ENCODE measurements around the gene UBE2Q2.
"Not testable (repeated sequence)": the region's sequence is repeated elsewhere in the genome, so short reads cannot be mapped to it uniquely, and the experiment has no call there.

UBE2Q2 gene

DNA sequence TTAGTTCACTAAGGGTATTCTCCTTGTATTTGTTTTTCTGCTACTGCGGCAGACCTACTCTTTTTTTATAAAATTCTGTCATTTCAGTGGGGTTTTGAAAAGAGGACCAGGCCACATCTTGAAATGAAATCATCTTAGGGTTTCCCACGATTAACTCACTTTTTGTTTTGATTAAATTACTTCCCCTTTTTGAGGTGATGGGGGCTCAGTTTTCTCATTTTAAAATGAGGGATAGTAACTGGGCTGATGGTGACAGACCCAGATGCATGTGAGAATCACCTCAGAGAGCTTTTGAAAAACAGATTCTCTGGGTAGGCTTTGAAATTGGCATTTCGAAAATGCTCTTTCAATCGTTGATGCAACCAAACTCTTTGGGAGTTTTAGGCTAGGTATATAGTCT lies 24.2 kb downstream of the UBE2Q2 start:
- no peak for DNase-seq

DNA sequence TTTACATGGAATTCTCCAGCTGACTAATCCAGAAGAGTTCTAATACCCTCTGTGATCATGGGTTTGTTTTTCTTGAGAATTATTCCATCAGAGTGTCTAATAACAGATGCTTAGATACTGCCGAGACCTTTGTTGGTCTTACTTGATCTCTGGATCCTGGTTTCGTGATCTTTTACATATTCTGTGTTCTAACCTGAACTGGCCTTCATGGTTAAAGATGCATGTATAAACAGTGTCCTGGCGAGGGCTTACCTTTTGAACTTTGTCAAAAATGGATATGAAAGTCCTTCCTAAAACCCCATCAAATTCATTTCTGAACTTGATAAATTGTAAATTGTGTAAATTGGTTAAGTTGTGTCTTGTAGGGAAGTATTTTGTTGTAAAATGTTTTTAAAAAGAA lies 24.8 kb downstream of the UBE2Q2 start:
- no peak for DNase-seq

DNA sequence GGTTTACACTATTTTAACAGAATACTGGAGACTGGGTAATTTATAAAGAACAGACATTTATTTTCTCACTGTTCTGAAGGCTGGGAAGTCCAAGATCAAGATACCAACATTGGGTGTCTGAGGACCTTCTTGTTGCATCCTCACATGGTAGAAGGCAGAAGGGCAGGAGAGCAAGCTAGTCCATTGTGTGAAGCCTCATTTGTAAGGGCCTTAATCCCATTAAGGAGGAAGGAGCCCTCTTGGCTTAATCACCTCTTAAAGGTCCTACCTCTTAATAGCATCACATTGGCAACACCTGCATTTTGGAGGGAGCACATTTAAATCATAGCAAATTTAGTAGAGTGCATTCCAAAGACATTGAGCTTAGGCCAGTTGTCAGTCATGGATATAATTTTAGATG lies 26.2 kb downstream of the UBE2Q2 start:
- no peak for DNase-seq

DNA sequence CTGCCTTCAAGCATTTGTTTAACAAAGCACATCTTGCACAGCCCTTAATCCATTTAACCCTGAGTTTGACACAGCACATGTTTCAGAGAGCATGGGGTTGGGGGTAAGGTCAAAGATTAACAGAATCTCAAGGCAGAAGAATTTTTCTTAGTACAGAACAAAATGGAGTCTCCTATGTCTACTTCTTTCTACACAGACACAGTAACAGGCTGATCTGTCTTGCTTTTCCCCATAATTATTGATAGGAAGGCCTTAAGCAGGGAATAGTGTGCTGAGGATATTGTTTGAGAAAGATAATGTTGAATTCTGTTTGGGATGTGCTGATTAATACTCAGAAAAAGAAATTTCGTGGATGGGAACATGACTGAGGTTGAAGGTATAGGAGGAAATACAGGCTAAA lies 28.3 kb downstream of the UBE2Q2 start:
- not testable (repeated sequence) for DNase-seq

DNA sequence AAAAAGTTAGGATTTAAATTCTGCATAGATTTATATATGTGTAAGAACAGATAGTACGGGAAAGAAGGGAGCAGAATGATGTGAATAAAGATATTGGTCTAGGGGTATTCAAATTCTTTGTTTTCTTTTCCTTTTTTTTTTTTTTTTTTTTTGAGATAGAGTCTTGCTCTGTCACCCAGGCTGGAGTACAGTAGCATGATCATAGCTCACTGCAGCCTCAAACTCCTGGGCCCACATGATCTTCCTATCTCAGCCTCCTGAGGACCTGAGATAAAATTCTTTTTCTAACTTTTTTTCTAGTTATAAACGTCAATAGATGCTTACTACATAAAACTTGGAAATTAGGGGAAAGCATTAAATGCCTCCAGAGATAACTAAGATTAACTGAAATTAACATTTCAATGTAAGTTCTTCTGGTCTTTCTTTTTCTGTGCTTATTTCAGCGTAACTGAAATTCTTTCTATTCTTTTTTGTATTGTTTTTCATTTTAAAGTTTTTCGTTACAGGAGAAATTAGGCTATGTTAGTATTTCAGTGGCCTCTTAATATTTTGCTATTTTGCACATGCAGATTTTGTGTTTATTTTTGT lies 29.2 kb downstream of the UBE2Q2 start:
- DNase-seq: no peak

DNA sequence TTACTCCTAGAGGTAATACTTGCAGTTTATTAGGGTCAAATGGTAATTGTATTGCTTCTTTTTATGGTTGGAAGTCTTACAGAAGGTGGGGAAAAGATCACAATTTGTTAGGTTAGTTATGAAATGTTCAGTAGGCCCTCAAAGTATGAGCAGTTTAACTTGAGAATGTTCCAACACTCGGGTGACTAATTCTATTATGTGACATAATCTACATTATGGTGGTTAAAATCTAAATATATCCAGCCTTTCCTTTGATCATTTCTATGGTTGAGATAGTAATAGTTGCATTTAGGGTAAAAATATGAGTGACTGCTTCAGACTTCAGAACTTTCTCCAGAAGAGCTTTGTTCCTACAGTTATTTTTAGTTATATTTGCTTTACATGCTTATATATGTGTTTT lies 40.8 kb downstream of the UBE2Q2 start:
- DNase-seq: no peak

DNA sequence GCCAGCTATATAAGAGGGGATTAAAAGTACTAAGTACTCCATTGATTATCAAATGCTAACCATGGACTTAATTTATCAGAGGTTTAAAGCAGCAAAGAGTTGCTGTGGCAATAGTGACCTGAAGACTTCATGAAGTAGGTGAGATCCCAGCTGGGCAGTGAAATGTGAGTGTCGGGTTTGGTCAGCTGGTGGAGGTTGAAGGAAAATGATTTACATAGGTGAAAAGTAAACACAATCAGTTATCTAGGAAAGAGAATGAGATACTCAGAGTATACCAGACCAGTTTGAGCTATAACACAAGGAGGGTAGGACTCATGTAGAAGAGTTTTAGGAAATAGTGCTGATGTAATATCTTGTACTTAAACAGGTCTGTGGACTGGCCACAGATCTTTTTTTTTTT lies 43.9 kb downstream of the UBE2Q2 start:
- no peak for DNase-seq

DNA sequence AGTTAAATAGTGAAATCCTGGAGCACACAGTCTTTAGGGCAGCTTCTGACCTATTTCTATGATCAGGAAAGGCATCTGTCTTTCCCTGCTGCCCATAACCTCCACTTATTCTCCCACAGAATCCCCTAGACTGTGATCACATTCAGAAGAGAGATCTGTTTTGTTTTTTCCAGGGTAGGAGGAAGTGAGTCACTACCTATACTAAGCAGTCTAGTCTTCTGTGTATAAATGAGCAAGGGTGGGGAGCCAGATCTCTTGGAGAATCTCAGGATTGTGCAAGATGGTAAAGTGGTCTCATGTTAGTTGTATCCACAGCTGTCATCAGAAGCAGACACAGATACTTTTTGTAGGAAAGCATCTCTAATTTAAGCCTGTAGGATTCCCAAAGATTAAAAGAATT lies 48.6 kb downstream of the UBE2Q2 start:
- no peak for DNase-seq

DNA sequence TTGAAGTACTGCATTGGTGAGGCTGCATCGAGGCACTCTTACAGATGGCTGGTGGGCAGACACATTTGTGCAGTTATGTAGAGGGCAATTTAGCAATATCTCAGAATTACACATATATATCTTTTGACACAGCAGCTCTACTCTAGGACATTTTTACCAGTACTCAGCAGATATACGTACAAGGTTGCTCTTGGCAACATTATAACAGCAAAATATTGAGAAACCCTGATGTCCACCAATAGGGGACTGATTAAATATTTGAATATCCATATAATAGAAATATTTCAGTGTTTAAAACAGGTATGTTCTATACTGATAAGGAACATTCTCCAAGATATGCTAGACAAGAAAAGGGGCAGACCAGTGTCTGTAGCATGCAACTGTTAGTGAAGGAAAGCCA lies 52.5 kb downstream of the UBE2Q2 start:
- no peak for DNase-seq

DNA sequence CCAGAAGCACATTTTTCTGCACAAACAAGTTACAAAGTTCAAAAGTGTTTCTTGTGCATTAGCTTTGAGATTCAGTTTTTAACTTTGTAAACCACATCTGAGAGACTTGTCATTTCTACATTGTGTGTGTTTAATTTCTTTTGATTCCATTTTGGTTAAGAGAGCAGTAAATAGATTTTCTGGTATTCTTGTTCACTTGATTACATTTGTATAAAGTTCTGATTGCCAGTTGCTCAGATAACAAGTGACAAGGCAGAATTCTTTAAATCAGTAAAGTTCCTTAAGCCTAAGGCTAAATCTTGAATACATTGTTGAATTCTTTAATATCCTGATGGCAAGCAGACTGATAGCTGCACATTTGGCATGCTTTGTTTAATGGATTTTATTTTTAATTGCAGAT lies 57.3 kb downstream of the UBE2Q2 start:
- no peak for DNase-seq

DNA sequence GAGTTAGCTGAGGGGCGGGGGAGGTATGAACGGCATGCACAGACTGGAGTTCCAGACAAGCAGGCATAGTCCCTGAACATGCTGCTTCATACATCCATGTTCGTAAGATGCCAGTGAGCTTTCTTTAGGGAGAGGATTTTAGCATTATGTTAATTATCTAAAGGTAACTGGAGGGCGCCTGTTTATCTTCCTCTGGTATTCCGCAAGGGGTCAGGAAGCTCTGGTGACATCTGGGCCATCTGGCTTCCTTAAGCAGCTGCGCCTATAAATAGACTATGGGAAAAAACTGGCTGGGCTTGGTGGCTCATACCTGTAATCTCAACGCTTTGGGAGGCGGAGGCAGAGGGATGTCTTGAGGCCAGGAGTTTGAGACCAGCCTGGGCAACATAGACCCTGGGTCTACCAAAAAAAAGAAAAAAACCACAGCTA lies 58.9 kb downstream of the UBE2Q2 start:
- no peak for DNase-seq

DNA sequence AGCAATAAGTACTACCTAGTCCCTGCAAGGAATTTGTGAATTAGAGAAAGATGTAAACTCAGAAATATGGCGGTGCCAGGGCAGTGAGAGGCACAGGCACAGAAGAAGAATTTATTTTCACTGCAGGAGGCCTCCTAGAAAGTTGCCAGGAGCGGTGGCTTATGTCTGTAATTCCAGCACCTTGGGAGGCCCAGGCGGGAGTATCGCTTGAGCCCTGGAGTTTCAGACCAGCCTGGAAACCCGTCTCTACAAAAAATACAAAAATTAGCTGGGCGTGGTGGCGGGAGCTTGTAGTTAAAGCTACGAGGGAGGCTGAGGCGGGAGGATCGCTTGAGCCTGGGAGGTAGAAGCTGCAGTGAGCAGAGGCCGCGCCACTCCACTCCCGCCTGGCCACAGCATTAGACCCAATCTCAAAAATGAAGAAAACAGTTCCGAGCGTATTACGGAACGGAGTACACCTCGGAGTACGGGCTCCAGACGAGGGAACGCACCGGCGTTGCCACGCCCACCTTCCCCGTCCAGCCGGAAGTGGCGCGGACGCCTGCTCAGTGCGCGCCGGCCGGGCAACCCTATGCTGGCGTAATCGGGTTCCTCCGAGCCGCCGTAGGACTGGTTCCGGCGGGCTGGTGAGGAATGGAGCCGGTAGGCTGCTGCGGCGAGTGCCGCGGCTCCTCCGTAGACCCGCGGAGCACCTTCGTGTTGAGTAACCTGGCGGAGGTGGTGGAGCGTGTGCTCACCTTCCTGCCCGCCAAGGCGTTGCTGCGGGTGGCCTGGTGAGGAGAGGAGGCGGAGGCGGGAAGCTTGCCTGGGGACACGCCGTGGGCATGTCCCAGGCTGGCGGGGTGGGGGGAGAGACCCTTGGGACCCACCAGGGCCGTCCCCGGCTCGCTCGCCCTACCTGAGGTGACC lies 60.3 kb downstream of the UBE2Q2 start, which contains the start of gene FBXO22:
FBXO22 (plus strand) TSS at position 548 of the 909 bp plus-strand sequence; CDS start at position 634, 86 bp downstream.
- peak in 1 of 2 experiments; percentile 64 for DNase-seq

DNA sequence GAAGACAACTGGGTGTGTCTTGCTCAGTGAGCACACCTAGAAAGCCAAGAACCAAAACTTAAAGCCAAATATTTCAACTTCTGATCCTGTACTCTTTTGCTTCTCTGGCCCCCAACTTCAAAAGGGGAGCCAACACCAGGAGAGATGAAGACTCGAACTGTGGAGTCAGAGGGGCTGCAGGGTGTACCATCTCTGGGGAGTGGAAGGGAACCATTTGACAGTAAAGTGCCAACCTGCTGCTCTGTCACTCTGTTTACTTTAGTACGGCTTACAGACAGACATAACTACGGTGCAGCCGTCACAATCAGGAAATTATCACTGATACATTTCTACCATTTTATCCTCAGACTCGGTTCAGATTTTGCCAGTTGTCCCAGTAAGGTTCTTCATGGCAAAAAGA lies 62.0 kb downstream of the UBE2Q2 start:
- no peak for DNase-seq

DNA sequence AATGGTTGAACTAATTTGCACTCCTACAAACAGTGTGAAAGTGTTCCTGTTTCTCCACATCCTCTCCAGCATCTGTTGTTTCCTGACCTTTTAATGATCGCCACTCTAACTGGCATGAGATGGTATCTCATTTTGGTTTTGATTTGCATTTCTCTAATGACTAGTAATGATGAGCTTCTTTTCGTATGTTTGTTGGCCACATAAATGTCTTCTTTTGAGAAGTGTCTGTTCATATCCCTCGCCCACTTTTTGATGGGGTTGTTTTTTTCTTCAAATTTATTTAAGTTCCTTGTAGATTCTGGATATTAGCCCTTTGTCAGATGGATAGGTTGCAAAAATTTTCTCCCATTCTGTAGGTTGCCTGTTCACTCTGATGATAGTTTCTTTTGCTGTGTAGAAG lies 67.1 kb downstream of the UBE2Q2 start:
- not testable (repeated sequence) for DNase-seq

DNA sequence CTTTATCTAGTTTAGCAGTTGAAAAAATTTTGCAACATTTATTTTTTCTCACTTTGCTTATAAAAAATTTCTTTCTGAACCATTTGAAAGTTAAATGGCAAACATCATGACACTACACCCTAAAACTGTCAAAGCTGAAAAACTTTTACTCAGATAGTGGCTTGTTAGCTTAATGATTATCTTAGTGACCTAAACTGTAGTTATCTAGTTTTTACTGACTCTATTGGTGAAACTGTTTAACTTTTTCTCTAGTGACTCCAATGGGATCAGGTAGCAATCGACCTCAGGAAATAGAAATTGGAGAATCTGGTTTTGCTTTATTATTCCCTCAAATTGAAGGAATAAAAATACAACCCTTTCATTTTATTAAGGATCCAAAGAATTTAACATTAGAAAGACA lies 73.7 kb downstream of the UBE2Q2 start:
- DNase-seq: no peak

DNA sequence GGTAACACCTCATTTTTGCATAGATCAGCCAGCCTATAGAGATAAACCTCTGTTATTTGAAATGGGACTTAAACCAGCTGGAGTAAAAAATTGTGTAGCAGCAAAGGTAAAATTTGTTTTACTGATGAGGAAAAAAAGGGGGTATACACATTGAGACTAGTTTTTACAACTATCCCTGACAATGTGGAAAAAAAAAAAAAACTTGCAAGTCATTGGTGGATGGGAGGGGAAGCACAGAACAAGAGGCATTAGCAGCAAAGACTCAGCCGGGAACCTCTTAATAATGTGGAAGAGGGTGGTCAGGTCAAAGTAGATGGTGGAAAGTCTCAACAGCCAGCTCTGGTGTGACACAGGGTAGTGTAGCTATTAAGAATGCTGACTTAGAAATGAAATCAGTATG lies 74.9 kb downstream of the UBE2Q2 start:
- no peak for DNase-seq

DNA sequence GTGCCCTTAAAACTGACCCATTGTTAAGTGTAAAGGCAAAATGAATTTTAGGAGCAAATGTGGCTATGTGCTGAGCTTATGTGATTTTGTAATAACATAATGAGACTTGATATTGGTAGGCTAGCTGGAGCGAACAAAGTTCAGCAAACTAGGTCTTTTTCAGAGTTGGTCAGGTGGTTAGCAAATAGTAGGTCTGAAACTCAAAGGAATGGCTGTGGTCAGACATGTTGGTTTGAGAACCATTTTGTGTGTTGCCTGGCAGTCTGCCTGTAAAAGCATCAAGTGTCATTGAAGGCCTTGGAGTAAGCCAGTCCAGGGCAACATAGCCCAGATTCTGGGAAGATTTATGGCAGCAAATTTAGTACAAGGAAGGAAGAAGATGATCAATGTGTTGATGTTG lies 76.8 kb downstream of the UBE2Q2 start:
- DNase-seq: no peak

DNA sequence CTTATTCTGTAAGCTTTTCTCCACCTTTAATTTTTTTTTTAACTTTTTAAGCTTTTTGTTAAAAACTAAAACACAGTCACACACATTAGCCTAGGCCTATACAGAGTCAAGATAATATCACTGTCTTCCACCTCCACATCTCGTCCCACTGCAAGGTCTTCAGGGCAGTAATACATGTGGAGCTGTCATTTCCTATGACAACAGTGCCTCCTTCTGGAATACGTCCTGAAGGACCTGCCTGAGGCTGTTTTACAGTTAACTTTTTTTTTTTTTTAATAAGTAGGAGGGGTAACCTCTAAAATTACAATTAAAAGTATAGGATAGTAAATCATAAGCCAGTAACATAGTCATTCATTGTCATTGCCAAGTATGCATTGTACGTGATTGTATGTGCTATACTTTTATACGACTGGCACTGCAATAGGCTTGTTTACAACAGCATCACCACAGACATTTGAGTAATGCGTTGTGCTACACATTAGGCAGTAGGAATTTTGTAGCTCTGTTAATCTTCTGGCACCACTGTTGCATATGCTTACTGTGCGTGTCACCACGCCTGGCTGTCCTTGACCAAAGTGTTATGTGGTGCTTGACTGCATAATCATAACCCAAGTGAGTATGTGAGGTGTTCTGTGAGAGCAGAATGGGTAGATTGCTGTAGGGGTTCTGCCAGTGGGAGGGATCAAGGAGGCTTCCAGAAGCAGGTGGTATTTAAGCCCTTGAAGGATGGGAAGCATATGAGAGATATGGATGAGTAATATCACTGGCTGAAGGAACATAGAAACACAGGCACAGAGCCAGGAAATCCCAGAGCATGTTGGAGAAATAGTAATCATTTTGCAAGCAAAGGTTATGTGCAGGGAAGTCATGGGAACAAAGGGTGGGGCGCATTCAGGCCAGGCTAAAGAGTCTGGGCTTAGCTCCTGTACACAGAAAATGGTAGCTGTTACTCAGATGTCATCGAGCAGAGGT lies 78.8 kb downstream of the UBE2Q2 start:
- no peak for DNase-seq

DNA sequence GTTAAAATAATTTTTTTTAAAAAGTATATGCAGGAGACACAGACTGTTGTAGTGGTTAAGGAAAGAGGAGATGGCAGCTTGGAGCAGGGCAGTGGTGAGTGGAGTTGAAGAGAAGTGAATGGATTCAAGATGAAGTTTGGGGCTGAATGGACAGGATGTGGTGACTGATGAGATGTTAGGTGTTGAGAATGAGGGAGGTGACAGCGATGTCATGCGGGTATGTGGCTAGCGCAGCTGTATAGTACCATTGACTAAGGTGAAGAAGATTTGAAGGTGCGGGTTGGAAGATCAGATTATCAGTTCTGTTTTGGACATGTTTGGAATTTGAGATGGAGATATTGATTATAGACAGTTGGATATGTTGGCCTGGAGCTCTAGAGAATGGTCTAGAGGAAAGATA lies 80.5 kb downstream of the UBE2Q2 start:
- DNase-seq: no peak

DNA sequence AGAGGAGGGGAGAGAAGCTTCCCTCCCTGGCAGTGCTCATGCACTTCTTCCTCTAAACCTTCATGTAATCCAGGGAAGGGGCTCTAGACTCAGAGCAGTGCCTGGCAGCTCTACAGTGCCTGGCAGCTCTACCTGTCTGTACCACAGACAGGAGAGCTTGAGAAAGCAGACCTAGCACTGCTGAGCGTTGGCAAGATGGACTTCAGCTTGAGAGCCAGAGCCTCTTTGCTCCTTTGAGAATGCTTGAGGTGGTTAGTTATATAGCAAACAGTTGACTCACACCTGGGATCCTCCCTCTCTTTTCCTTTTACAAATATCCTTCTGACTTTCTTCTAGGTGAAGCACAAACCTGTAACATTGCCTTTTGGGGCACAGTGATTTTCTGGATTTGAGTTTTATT lies 81.3 kb downstream of the UBE2Q2 start:
- no peak for DNase-seq

DNA sequence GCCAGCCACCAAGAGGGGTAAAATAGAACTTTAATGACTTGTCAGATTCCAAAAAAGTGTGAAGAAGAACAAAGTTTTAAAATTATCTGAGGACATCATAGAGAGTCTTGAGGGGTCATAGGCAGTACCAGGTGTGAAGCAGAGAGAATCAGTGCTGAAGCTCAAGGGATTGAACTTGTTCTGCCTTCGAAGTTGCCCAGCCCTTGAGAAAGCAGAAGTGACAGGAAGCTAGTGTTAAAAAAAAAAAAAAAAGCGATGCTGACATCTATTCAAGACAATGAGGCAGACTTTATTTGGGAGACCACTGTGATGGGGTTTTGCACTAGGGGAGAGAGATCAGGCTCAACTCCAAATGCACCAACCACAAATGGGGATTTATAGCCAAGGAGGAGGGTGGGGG lies 82.2 kb downstream of the UBE2Q2 start:
- DNase-seq: no peak

DNA sequence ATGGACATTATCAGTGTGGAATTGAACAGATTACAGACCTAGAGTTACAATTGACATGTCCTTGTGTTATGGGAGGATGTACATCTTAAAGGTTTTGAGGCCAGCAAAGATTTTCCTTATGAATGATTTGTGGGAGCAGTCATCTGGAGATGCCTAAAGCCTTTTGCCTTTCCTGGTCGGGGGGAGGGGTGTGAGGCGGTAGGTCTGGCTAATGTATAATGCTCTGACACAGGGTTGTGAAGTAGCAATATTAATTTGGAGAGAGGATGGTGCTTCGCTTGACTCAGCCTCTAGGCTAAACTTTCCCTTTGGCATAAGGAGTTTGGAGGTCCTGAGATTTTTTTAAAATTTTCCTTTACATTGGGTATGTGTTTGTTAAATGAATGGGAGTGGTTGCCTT lies 83.7 kb downstream of the UBE2Q2 start:
- DNase-seq: no peak

DNA sequence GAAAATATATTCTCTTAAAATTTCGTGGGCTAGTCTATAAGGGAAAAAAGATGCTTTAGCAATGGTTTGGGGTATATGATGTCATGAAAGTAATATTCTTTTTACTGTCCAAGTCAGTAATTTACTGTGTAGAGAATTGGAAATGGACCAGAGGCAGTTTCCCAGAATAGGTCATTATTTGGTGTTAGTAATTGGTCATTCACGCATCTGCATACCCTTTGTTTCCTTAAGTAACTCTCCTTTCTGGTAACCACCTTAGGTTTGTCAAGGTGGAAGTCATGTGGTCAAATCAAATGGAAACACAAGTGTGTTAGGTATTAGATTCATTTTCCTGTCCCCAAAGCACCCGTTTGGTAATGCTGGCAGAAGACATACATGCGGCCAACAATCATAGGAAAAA lies 84.4 kb downstream of the UBE2Q2 start:
- DNase-seq: no peak
